Activated CD4-positive, alpha-beta T cell treated with anti-CD3 and anti-CD28 coated beads for 1 hour (primary cell): ENCODE results near the gene MMP11.

Source experiments
- DNase-seq: peaks from one replicate; pipeline ENCODE4 v3.0.0-alpha.2; 2020

The MMP11 gene

GRCh38 chr22:23762842-23763578 lies 9.6 kb upstream of the MMP11 start, which contains the start of gene C22orf15:
C22orf15 (plus strand) TSS chr22:23762990; CDS start chr22:23763307, 317 bp downstream.
- DNase-seq = no peak

DNA sequence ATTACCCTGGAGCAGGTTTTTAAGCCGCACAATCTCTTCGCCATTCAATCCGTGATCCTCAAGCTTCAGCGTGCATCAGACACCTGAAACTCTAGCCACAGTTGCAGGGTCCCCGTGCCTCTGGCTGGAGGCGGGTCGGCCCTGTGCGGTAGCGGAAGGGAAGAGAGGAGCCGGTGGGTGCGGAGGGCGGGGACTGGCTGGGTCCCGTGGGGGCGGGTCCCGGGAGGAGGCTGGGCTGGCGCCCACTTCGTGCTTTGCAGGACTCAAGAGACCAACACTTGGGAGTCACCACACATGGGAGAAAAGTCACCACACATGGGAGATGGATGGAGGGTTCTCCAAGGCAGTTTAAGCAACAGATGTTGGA lies 9.1 kb upstream of the MMP11 start:
- peak; percentile 22 for DNase-seq

- no peak for DNase-seq
These were observed 8.7 kb upstream of the MMP11 start for GRCh38 chr22:23763954-23764353.

- DNase-seq = no peak
These were observed 7.5 kb upstream of the MMP11 start for GRCh38 chr22:23764899-23765881.

- no peak for DNase-seq
These were observed 5.4 kb upstream of the MMP11 start for GRCh38 chr22:23767303-23767672.

DNA sequence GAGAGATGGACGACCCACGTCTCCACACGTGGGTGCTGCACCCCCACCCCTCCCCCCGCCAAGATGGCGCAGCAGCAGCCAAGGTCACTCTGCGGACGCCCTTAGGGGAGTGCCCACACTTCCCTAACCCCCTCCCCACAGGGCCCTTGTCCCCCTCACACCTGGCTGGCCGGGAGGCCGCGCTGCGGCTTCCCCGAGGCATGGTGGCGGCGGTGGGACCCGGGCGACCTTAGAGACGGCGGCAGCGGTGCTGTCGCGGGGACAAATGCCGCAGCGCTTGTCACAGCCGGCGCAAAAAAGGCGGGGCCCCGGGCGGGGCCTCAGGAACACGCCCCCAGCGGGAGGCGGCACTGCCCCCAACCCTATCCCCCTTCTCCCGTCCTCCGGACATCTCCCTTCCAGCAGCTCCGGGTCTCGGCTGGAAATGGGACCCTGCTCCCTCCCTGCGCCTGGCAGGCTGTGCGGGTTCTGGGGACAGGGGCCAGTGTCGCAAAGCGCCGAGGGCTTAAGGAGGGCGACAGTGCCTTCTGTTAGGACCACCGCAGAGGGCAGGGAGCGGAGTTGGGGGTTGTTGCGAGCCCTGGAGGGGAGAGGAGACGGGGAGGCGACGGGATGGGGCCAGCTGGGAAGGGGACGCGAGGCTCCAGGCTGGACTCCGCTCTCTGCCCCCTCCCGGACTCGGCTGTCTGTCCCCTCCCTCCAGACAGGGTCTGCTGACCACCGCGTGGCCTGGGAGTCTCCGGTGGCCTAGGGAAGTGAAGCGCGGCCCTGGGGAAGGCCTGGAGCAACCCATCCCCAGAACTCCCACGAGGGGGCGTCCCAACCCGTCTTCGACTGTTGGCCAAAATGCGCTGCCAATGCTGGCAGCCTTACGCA lies 4.7 kb upstream of the MMP11 start, which contains the start of gene CHCHD10:
TSS of gene CHCHD10 (minus strand) at position 300 of the 876 bp plus-strand sequence. CDS start at position 202, 98 bp downstream.
- DNase-seq = peak; percentile 62

GRCh38 chr22:23769321-23769965 lies 3.2 kb upstream of the MMP11 start:
- DNase-seq = no peak

DNA sequence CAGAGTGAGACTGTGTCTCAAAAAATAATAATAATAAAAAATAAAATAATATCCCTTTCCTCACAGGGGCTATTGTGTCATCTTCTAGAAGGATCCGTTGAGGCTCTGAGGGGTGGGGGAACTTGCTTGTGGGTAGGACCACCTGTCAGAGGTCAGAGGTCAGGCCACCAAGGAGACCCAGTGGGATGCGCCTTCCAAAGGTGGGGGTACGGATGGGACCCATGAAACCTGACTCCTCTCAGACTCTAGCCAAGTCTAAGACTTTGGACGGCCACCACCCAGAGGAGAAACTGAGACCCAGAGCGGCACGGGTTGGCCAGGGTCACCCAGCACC lies 367 bp upstream of the MMP11 start:
- DNase-seq = no peak

DNA sequence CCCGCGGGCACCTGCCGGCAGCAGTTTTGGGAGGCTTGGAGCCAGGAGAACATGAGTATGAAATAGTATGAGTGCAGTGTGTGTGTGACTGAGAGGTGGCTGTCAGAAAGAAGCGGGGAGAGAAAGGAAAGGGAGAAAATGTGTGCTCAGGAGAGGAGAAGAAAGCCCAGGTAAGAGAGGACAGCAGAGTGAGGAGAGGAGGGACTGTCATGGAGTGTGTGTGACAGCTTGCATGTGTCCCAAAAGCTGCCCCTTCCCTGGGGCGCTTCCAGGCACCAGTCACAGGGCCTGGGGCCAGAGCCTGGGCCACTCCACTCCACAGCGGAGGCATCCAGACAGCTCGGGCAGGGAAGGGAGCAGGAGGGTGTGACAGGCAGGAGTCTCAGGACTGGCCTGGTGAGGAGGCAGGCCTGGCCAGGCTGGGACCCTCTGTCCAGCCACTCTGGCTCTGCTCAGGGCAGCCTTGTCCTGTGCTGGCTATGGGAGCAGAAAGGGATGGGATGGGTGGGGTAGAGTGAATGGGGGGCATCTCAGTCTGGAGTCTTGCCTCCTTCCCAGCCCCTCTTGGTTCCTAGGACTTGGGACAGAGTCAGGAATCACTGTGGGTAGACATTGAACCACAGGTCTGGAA lies 949 bp downstream of the MMP11 start:
- DNase-seq = no peak

GRCh38 chr22:23774114-23774921 lies 1.7 kb downstream of the MMP11 start:
- no peak for DNase-seq

- no peak for DNase-seq
These were observed 2.3 kb downstream of the MMP11 start for GRCh38 chr22:23774922-23775436.

GRCh38 chr22:23775779-23776375 lies 3.2 kb downstream of the MMP11 start:
- no peak for DNase-seq

DNA sequence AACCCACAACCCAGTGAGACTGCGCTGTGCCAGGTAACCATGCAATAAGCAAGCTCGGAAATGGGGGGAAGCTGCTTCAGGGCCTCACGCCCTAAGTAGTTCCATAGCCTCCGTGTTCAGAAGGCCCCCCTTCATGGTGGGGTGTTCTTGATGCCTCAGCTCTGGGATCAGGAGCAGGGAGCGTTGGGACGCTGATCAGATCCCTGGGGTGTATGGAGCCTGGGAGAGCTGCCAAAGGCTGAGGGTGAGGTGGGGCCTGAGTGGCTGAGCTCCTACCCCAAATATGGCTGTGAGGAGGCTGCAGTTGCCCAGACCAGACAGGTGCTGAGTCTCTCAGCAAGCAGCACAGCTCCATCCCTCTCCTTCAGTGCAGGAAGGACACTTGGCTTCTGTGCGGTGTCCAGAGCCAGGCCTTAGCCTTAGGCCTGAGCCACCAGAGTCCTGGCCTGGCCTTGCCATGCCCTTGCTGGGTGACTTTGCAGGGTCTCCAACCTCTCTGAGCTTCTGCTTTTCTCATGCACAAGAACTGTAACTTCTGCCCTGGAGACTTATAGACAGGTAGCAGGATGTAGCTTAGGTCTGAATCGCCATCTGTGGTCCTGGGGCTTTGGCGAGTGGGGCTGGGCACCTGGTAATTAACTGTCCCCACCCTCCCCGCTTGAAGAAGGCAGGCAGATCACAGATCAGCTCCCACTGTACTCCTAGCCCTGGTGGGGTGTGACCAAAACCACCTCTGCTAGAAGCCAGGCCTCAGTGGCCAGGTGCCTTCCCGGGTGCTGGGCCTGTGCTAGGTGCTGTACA lies 5.3 kb downstream of the MMP11 start:
- DNase-seq = no peak

- no peak for DNase-seq
These were observed 5.9 kb downstream of the MMP11 start for GRCh38 chr22:23778577-23778900.

GRCh38 chr22:23779083-23779482 lies 6.4 kb downstream of the MMP11 start:
- DNase-seq = no peak

GRCh38 chr22:23779731-23780130 lies 7.1 kb downstream of the MMP11 start:
- no peak for DNase-seq

DNA sequence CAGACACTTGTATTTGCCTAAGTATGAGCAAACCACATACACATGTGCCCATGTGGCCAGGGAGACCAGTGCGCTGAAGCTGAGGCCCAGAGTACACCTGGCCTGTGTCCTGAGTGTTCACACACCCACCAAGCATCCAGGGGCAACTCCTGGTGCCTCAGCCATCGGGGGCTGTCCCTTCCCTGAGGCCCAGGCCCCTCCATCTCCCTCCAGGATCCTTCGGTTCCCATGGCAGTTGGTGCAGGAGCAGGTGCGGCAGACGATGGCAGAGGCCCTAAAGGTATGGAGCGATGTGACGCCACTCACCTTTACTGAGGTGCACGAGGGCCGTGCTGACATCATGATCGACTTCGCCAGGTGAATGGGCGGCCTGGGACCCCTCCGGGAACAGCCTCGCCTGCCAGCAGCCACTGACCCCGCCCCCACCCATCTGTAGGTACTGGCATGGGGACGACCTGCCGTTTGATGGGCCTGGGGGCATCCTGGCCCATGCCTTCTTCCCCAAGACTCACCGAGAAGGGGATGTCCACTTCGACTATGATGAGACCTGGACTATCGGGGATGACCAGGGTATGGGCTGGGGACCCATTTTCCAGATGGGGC lies 7.6 kb downstream of the MMP11 start:
- no peak for DNase-seq

DNA sequence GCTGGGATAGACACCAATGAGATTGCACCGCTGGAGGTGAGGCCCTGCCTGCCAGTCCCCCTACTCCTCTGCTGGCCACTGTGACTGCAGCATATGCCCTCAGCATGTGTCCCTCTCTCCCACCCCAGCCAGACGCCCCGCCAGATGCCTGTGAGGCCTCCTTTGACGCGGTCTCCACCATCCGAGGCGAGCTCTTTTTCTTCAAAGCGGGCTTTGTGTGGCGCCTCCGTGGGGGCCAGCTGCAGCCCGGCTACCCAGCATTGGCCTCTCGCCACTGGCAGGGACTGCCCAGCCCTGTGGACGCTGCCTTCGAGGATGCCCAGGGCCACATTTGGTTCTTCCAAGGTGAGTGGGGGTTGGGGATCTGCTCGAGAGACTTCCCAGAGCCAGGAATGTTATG lies 8.4 kb downstream of the MMP11 start:
- no peak for DNase-seq

- no peak for DNase-seq
These were observed 9.0 kb downstream of the MMP11 start for GRCh38 chr22:23781511-23782183.
